ENCODE results near the gene CNTNAP5.

CNTNAP5 gene

DNA sequence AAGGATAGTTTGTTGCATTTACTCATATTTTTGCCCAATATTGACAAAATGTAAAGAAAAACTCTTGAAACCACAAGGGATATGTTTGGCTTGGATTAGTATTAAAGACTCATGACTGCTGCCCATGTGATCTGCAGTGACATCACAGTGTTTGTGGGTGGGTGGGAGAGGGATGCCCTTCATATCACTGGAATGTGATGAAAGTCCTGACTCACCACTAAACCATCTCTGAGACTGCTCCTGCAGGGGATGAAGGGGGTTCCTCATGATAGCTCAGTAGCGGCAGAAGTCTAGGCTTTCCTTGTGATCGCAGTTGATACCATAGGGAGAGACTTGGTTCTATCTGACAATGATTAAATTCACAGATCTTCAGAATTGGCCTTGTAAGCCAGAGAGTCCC lies 451.2 kb downstream of the CNTNAP5 start:
- DNase-seq (ENCODE audit: low spot score) = no peak

DNA sequence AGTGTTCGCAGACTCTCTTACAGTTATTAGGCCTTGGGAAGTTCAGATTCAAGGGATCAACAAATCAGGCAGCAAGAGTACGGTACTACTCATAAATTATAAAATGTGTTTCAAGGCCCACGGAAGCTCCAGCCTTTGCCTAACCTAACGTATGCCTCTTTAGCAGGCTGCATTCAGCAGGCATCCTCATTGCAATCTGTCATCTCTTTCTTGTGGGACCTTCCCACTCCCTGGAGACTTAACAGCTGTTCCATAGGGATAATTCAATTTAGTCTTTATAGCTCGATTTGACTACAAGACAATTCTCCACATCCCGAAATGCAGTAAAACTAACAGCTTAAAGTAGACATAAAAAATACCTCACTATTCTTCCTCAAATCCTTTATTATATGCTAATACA lies 453.7 kb downstream of the CNTNAP5 start:
- no peak for DNase-seq (ENCODE audit: low spot score)

- no peak for DNase-seq (ENCODE audit: low spot score)
Measured at GRCh38 chr2:124480958-124481357, 455.9 kb downstream of the CNTNAP5 start.

DNA sequence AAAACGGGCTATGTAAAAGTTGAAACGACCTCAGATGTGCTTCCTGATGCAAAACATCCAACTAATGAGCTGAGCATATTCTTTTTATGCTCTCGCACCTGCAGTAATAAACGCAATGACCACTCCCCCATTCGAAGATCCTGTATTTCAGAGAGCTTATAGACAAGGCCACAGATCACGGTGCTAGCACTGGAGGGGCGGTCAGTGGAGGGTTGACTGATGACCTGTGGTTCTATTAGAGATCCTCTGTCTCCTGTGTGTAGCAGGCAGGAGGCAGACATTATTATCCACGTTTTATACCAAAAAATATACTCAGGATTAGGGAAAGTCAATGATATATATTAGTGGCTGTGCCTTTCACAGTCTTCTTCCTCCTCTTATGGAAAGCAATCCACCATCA lies 457.0 kb downstream of the CNTNAP5 start:
- DNase-seq (ENCODE audit: low spot score) = no peak

DNA sequence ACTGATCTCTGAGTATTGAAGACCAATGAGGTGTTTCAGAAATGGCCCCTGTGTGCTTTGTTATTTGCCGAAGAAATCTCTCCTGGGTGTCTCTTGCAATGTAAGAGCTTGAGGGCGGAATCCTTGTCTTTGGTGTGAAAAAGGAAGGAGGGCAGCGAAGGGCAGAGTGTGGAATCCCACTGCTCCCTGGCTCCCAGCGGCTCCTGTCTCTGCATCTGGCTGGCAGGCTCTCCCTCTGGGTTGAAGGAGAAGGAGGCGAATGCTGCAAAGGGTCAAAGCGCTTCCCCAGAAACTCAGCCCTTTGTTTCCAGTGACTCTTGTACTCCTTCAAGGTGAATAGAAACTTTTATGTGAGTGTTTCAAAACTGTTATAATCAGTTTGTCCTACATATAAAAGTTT lies 457.5 kb downstream of the CNTNAP5 start:
- no peak for DNase-seq (ENCODE audit: low spot score)

DNA sequence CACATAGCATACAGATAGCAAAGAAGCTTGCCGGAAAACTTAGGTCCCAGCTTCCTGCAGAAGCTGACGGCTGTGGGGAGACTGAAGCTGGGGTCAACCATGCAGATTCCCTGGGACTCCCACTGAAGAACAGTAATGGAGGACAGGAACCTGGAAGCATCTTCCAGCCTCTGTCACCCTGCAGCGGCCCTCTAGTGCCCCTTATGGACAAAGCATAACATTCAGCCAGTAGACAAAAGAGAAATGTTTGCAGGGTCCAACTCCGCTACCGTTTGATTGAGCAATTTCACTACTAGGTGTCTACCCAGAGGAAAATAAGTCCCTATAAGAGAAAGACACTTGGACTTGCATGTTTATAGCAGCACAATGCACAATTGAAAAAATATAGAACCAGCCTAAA lies 460.6 kb downstream of the CNTNAP5 start:
- no peak for DNase-seq (ENCODE audit: low spot score)

- DNase-seq (ENCODE audit: low spot score) = no peak
Measured at GRCh38 chr2:124489686-124490085, 464.6 kb downstream of the CNTNAP5 start.

DNA sequence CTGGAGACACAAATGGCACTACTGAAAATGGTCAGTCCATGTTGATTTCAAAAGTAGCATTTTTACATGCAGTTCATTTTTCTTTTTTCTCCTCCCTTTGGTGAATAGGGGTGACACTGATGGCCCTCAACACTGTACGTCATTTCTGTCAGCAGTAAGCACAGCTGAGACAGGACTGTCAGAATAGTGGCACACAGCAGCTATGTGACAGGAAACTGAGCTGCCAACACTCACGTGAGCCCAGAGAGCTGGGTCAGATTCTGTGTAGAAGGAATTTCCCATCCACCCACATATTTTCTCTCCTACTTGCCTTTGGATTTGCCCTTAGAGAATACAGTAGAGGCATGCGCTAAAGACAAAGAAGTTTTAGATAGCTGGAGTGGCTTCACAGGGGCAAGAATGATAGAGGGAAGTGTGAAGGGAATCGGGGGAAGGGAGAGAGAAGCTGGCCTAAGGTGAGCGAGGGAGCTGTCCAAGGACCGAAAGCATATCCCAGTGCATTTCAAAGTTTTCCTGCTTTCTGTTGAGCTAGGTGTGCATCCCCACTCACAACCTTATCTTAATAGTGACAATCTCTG lies 476.6 kb downstream of the CNTNAP5 start:
- no peak for DNase-seq (ENCODE audit: low spot score)

DNA sequence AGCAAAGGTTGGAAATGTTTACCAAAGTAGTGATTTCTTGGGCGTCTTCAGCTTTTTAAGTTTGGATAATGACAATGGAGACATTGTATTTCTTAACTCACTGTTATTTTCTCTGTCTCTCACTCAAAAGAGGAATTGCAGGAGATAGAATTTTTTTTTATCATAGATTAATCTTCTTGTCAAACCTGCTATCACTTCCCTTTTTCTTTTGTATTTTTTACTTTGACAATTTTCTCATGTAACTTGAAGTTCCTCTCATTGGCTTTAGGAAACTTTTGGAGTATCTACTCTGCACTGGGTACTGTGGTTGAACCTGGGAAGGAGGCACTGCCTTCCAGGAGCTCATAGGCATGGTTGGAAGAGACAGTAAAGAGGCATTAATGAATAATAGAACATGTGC lies 489.1 kb downstream of the CNTNAP5 start:
- DNase-seq (ENCODE audit: low spot score) = no peak

GRCh38 chr2:124520953-124521352 lies 495.9 kb downstream of the CNTNAP5 start:
- no peak for DNase-seq (ENCODE audit: low spot score)

GRCh38 chr2:124523096-124523495 lies 498.0 kb downstream of the CNTNAP5 start:
- DNase-seq (ENCODE audit: low spot score) = no peak

GRCh38 chr2:124524155-124524915 lies 499.2 kb downstream of the CNTNAP5 start:
- peak; percentile 25 for DNase-seq (ENCODE audit: low spot score)

DNA sequence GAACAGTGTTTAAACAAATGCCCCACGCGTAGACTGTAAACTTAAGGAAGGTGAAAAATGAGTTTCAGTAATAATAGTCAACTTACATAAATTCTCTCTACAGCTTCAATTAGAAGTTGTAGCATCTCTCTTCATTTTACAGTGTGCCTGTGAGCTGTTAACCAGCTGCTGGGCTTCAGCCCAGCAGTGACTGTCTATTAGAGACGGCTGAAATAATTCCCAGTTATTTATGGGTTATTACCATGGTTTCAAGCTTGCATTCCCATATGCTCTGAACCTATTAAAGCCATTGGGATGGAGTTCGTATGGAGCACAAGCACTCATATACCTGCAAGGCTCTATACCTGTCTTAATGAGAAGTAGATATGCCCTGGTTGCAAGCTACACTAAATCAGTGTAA lies 501.1 kb downstream of the CNTNAP5 start:
- DNase-seq (ENCODE audit: low spot score) = no peak

DNA sequence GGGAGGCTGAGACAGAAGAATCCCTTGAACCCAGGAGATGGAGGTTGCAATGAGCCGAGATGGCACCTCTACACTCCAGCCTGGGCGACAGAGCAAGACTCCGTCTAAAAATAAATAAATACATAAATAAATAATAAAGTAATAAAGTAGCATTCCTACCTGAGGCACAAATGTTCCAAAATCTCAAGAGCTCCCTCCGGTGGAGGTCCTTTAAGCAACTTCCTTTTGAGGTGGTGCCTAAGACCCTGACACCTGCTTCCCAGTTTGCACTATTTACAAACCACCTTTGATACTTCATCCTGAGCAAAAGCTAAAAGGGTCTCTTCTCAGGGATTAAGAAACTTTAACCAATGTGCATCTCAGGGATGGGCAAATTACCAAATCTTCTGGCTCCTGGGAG lies 505.1 kb downstream of the CNTNAP5 start:
- no peak for DNase-seq (ENCODE audit: low spot score)

- no peak for DNase-seq (ENCODE audit: low spot score)
Measured at GRCh38 chr2:124533226-124533954, 508.3 kb downstream of the CNTNAP5 start.

DNA sequence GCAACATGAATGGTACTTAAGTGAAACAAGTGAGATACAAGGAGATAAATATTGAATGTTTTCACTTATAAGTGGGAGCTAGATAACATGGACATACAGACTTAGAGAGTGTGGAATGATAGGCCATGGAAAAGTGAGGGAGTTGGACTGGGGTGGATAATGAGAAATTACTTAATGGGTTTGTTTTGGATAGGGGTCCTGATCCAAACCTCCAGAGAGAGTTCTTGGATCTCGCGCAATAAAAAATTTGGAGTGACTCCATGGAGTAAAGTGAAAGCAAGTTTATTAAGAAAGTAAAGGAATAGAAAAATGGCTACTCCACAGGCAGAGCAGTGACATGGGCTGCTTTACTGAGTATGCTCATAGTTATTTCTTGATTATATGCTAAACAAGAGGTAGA lies 508.9 kb downstream of the CNTNAP5 start:
- DNase-seq (ENCODE audit: low spot score) = no peak

GRCh38 chr2:124535816-124536215 lies 510.7 kb downstream of the CNTNAP5 start:
- no peak for DNase-seq (ENCODE audit: low spot score)

GRCh38 chr2:124536591-124536990 lies 511.5 kb downstream of the CNTNAP5 start:
- DNase-seq (ENCODE audit: low spot score) = no peak

- DNase-seq (ENCODE audit: low spot score) = no peak
Measured at GRCh38 chr2:124538549-124538948, 513.5 kb downstream of the CNTNAP5 start.

GRCh38 chr2:124540805-124541204 lies 515.7 kb downstream of the CNTNAP5 start:
- no peak for DNase-seq (ENCODE audit: low spot score)

DNA sequence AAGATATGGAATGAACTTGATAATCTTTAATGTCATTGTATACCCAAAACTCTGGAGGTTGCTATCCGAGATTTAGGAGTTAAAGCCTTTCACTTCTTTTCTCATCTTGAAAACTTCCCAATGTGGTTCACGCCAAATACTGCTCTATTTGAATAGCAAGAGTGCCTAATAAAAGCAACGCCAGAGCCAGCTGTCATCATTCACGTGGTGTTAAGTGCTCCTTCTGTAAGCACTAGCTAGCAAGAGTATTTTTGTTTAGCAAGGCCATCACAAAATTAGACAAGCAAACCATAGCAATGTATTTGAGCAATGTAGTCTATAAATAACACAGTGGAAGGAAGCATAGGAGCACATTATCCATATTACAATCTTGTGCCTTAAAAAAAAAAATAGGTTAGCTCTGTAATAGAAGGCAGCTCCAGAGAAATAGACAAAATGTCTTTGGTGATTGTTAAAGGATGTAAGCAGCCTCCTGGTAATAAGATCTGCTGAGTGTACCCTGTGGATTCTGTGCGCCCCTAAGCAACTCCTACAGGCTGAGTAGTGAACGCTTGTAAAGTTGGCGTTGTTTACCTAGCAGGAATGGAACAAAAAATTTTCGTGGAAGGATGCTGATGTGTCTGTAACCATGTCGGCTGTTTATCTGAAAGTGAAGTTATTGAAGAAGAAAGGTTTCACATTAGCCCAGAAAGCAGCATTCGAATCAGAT lies 518.0 kb downstream of the CNTNAP5 start:
- no peak for DNase-seq (ENCODE audit: low spot score)

DNA sequence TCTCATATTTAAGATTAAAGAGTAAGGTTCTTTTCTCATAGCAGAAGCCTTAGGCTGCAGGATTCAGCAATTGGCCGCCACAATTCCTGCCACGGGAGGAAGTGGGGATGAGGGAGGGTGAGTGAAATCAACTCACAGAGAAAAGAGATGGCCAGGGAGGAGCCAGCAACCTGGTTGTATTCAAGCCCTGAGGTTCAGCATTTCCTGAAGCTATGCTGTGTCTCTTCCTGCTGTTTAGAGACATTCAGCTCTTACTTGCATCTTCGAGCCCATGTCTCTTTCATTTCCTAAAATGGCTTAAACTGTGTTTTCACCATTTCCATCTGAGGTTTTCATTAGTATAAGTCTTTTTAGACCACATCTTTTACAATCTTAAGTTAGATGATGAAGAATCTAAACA lies 522.6 kb downstream of the CNTNAP5 start:
- no peak for DNase-seq (ENCODE audit: low spot score)

Data from putamen (tissue), 1 donor.